Embryonic facial prominence (tissue), 1 donor: ENCODE measurements around the gene SMIM17.
"Not testable (repeated sequence)": the region's sequence is repeated elsewhere in the genome, so short reads cannot be mapped to it uniquely, and the experiment has no call there.

Source experiments
- DNase-seq: peaks from one replicate; pipeline ENCODE4 v3.0.0-alpha.2; 2016; ENCODE audit errors: extremely low spot score

The SMIM17 gene

GRCh38 chr19:56660381-56661107, 17.6 kb downstream of the SMIM17 start:
- no peak for DNase-seq

DNA sequence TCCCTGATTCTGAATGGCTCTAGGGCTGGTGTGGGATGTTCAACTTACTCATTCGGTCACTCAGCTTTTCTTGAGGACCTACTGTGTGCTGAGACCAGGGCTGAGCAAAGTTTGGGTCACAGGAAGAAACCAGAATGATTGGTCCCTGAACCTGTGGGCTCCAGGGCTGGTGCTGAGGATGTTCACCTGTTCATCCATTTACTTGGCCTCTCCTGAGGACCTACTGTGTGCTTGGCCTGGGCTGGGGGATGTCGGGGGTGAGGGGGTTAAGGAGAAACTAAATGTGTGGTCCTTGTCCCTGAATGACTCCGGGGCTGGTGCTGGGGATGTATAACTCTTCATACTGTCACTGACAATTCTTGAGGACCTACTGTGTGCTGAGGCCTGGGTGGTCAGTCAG, 18.3 kb downstream of the SMIM17 start:
- no peak for DNase-seq

DNA sequence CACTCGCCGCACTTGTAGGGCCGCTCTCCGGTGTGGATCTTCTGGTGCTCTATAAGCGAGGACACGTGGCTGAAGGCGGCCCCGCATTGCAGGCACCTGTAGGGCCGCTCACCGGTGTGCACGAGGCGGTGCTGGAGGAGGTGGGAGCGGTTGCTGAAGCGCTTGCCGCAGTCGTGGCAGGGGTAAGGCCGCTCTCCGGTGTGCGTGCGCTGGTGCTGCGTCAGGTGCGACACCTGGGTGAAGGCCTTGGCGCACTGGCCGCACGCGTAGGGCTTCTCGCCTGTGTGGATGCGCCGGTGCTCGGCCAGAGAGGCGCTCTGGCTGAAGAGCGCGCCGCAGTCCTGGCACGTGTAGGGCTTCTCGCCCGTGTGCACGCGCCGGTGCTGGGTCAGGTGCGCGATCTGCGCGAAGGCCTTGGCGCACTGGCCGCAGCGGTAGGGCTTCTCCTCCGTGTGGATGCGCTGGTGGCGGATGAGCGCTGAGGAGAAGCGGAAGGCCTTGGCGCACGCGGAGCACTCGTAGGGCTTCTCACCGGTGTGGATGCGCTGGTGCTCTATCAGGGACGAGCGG, 21.1 kb downstream of the SMIM17 start:
- DNase-seq = no peak

DNA sequence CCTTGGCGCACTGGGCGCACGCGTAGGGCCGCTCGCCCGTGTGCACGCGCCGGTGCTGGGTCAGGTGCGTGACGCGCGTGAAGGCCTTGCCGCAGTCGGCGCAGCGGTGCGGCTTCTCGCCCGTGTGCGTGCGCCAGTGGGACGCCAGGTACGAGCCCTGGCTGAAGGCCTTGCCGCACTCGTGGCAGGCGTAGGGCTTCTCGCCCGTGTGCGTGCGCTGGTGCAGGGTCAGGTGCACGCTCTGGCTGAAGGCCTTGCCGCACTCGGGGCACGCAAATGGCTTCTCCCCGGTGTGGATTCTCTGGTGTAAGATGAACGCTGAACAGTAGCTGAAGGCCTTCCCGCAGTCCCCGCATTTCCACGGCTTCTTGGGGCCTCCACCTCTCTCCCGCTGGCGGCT, 21.6 kb downstream of the SMIM17 start:
- no peak for DNase-seq

DNA sequence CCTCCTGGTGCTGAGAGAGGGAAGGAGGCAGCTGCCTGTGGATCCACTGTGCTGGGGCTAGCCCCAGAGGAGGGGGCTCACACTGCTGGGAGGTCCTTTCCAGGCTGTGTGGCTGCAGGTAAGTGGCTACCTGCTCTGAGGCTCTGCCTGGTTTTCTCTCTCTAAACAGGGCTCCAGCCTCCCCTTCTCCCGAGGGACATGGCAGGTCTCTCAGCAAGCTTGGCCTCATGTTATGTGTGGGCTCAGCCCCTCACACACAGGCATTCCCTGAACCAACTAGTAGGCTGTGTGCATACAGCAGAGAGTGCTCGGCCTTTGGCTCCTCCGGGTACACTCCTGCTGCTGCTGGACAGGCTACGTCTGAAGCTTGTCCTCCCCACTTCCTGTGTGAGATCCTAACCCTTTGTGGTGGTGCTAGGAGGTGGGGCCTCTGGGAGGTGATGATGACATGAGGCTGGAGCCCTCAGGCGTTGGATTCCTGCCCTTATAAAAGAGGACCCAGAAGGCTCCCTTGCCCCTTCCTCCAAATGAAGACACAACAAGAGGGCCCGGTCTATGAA, 24.4 kb downstream of the SMIM17 start:
- no peak for DNase-seq

GRCh38 chr19:56668676-56669075, 25.7 kb downstream of the SMIM17 start:
- DNase-seq = no peak

DNA sequence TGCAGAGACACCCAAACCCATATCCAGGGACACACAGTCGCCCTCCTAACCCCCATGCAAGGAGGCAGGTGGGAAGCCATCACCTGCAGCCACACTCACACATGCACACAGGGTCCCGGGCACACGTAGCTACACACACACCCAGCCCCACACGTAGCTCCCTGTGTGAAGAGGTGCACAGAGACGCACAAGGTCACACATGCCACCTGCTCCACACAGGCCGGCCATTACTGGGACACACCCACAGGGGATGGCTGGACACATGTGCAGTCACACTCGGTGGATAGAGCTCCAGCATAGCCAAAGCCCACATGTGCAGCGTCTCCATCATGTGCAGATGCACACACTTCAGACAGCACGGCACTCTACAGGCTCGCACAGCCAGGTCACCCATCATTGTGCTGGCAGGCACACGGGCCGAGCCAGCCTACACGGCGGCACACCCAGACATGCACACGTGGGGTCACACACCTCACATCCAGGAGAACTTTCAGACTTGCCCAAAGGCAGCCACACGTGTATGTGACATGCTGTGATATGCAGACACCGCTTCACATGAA, 27.5 kb downstream of the SMIM17 start:
- no peak for DNase-seq

- DNase-seq = no peak
These were observed 28.1 kb downstream of the SMIM17 start for GRCh38 chr19:56670961-56671612.

GRCh38 chr19:56671613-56671994, 28.6 kb downstream of the SMIM17 start, which contains the start of gene ZNF835:
ZNF835 (minus strand) TSS chr19:56671757; CDS start chr19:56665198, 6,559 bp downstream.
- DNase-seq = peak; percentile 73

- not testable (repeated sequence) for DNase-seq
These were observed 29.7 kb downstream of the SMIM17 start for GRCh38 chr19:56672610-56673009.

- DNase-seq = no peak
These were observed 35.2 kb downstream of the SMIM17 start for GRCh38 chr19:56678205-56678604.

GRCh38 chr19:56681702-56682101, 38.7 kb downstream of the SMIM17 start:
- no peak for DNase-seq

DNA sequence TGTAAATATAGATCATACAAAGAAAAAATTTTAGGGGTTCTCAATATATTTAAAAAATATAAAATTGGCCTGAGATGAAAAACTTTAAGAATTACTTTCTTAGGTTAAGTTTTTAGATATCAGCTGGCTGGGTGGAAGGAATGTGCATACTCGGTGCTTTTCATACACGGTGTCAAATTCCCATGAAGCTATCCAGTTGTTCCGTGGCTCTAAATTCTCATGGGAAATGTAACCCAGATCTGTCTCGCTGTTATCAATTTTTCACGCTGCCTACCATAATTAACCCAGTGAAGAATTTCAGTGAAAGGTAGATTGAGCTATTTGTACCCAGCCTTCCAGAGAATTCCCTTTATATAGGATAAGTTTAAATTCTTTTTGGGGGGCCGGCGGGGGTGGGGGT, 40.2 kb downstream of the SMIM17 start:
- no peak for DNase-seq

GRCh38 chr19:56687031-56687430, 44.1 kb downstream of the SMIM17 start:
- no peak for DNase-seq

DNA sequence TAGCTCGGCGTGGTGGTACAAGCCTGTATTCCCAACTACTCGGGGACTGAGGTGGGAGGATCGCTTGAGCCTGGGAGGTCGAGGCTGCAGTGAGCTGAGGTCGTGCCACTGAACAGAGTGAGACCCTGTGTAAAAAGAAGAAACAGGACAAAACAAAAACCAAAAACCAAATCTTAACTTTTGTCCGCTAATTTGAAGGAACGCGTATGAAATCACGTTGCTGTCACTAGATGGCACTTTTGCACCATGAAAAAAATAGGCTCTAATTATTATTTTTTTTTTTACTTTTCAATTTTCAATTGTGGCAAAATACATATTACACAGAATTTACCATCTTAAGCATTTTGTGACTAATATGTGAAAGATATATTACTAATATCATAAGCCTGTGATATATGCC, 46.2 kb downstream of the SMIM17 start:
- no peak for DNase-seq

- no peak for DNase-seq
These were observed 47.7 kb downstream of the SMIM17 start for GRCh38 chr19:56690670-56691069.

DNA sequence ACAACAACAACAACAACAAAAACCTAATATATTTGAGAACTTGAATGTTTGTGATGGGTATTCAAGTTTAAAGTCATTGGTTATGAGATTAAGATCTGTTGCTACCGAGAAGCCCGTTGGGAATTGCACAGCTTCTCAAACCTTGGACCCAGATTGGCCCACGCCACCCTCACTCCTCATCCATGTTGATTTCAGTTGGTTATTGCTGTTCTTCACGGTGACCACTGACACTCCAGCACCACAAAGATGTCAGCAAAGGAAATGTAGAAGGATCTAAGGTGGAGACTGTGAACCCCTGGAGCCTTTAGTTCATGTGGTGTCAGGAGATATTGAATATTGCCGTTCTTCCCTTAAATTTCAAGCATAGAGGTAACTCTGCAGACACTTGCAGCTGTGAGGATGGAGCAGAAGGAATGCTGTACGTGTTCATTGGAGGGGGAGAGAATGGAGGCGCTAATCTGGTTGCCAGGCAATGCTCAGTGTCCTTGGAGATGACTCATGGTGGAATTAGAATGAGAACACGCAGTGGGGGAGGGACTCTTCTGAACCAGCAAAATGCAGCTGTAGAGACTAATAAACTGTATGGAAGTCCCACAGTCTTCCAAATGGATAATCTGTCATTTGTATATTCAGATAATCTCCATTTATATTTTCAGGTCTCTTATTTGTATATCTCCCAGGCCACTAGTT, 49.4 kb downstream of the SMIM17 start:
- no peak for DNase-seq

DNA sequence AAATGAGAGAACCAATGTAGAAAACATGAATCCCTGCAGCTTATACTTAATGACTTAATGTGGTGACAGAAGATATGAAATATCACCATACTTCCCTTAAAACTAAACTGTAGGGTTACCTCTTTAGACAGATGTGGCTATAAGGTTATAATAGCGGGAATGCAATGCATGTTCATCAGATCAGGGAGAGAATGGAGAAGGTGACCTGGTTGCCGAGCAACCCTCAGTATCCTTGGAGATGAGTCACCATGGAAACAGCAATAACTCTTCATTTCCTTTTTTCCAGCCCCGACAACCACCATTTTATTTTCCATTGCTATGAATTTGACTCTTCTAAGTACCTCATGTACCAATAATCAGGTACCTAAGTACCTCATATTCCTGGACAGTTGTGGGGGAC, 56.6 kb downstream of the SMIM17 start:
- no peak for DNase-seq

DNA sequence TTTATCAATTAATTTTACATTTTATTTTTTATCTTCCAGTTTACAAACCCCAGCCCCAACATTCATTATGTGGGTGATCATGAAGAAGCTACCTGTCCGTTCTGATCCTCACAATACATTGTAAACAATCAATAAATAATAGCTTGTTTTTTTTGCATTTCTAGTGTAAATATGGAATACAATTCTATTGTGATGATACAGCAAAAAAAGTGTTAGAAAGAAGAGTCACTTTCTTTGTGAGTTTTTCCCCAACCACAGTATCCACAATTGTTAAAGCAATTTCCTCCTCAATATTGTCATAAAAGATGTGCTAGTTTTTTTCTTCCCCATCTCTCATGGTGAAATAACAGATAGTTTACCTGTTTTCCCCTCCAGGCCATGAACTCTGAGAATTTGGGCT, 58.9 kb downstream of the SMIM17 start:
- no peak for DNase-seq

DNA sequence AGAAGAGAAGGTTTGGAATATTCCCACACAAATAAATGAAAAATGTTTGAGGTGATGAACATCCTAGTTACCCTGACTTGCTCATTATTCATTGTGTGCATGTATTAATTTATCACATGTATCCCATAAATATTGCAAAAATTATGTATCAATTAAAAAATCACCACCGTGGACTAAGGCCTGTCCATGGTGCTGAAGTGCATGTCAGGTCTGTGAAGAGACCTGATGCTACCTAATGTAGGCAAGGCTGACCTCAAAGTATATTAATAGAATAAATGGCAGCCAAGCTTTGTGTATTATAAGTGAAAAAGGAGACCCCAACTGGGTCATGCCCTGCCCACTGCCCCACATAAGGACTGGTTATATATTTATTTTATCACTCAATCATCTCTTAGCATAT, 63.0 kb downstream of the SMIM17 start:
- DNase-seq = no peak
